ENCODE data around the gene UBE2G1. TPM values are rescaled to one million over a fixed set of nuclear protein-coding genes. Genes with fewer than 3 reads are reported as not detected.

The UBE2G1 gene
- total and polyA plus RNA-seq, 10 of the 15 experiments (the other 5 are each of a cell fraction or from before 2014, with no cell fraction given), result 24.4 to 139 (median 77.4) TPM

GRCh38 chr17:4365103-4365627 lies 1.3 kb downstream of the UBE2G1 start:
- peak; percentile 80 for FAIRE-seq
- H3K27ac ChIP-seq (ENCODE audit: control insufficient read depth, insufficient read depth), result peak overlapping the region; percentile 88
- 1% methylated on average over 34 of the region's 38 CpGs for WGBS (ENCODE audit: insufficient coverage, insufficient replicate concordance, low lambda C conversion rate, missing lambda C conversion rate)
- TF ChIP-seq GATAD2B (conservative IDR thresholded peaks at IDR 0.05; ENCODE audit: low read depth) (peak; percentile 91), NRF1 (conservative IDR thresholded peaks at IDR 0.05; ENCODE audit: low read depth, low read length) (peak; percentile 95), ETV6 (conservative IDR thresholded peaks at IDR 0.05 in 1 of 2, IDR thresholded peaks at IDR 0.05 in 1 of 2; ENCODE audit: borderline replicate concordance in 1 of 2, low read depth in 1 of 2) (no peak), SUZ12 (IDR thresholded peaks at IDR 0.05; ENCODE audit: unreplicated experiment) (no peak), SREBF2 (IDR thresholded peaks at IDR 0.05; ENCODE audit: low read length) (no peak), RAD51 (IDR thresholded peaks at IDR 0.05) (peak; percentile 90), YBX1 (IDR thresholded peaks at IDR 0.05) (no peak), RB1 (IDR thresholded peaks at IDR 0.05; ENCODE audit: borderline replicate concordance) (no peak), MTA3 (IDR thresholded peaks at IDR 0.05; ENCODE audit: borderline replicate concordance, low read length) (no peak), SP1 (IDR thresholded peaks at IDR 0.05; ENCODE audit: low read depth, low read length) (peak; percentile 28), RUNX3 (IDR thresholded peaks at IDR 0.05; ENCODE audit: low read length) (peak; percentile 74), BCLAF1 (IDR thresholded peaks at IDR 0.05) (no peak), FOS (IDR thresholded peaks at IDR 0.05; ENCODE audit: borderline replicate concordance, extremely low read depth, insufficient read length) (no peak), KDM1A (IDR thresholded peaks at IDR 0.05; ENCODE audit: borderline replicate concordance) (no peak), IRF5 (IDR thresholded peaks at IDR 0.05; ENCODE audit: borderline replicate concordance) (no peak), RCOR1 (conservative IDR thresholded peaks at IDR 0.05; ENCODE audit: low read depth, low read length) (peak; percentile 85; the same call in 1 of the 2 replicates)
- TF ChIP-seq, protein P1, sequence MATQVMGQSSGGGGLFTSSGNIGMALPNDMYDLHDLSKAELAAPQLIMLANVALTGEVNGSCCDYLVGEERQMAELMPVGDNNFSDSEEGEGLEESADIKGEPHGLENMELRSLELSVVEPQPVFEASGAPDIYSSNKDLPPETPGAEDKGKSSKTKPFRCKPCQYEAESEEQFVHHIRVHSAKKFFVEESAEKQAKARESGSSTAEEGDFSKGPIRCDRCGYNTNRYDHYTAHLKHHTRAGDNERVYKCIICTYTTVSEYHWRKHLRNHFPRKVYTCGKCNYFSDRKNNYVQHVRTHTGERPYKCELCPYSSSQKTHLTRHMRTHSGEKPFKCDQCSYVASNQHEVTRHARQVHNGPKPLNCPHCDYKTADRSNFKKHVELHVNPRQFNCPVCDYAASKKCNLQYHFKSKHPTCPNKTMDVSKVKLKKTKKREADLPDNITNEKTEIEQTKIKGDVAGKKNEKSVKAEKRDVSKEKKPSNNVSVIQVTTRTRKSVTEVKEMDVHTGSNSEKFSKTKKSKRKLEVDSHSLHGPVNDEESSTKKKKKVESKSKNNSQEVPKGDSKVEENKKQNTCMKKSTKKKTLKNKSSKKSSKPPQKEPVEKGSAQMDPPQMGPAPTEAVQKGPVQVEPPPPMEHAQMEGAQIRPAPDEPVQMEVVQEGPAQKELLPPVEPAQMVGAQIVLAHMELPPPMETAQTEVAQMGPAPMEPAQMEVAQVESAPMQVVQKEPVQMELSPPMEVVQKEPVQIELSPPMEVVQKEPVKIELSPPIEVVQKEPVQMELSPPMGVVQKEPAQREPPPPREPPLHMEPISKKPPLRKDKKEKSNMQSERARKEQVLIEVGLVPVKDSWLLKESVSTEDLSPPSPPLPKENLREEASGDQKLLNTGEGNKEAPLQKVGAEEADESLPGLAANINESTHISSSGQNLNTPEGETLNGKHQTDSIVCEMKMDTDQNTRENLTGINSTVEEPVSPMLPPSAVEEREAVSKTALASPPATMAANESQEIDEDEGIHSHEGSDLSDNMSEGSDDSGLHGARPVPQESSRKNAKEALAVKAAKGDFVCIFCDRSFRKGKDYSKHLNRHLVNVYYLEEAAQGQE (IDR thresholded peaks at IDR 0.05; ENCODE audit: low read depth, low read length), result no peak

More at GRCh38 chr17:4365103-4365627, 1.3 kb downstream of the UBE2G1 start:
- H3K4me2 ChIP-seq (ENCODE audit: control insufficient read depth, insufficient read depth), result peak overlapping the region; percentile 88
- DNase-seq (ENCODE audit: low read depth, low spot score), result peak; percentile 88
- ChIA-PET SMC1A (ENCODE audit: uncharacterized antibody, unreplicated experiment) (interaction anchor here (1.4 kb wide), 1 partner anchor 31 kb away, joined by 5 read pairs; no protein-coding TSS in a partner anchor), CTCF (interaction anchor here (1.0 to 3.5 kb wide), 2 partner anchors 59 to 150 kb away, joined by 3 to 15 read pairs; no protein-coding TSS in a partner anchor), RAD21 (ENCODE audit: unreplicated experiment) (interaction anchor here (1.0 to 1.2 kb wide), 3 partner anchors 10 to 165 kb away, joined by 3 to 4 read pairs (median 3); no protein-coding TSS in a partner anchor), POLR2A (interaction anchor here (1.1 to 1.5 kb wide), 2 partner anchors 11 to 13 kb away, joined by 3 to 4 read pairs; no protein-coding TSS in a partner anchor)
- peaks cover 18% of the 10 kb centered on the region for H3K4me1 ChIP-seq (ENCODE audit: control insufficient read depth, insufficient read depth, low read length)
- intact Hi-C loops (cut with micrococcal nuclease; ENCODE audit: unreplicated experiment), result loop anchor here (2.0 kb wide), 1 partner anchor 48 kb away; no protein-coding TSS in a partner anchor
- BruUV-seq (replicated peaks), result no TSS peak
- peak overlapping the region; percentile 66 for H3K4me3 ChIP-seq
- H3K9me3 ChIP-seq (replicated peaks; ENCODE audit: control insufficient read depth, insufficient read depth, low read length), result no peaks in the 10 kb centered on the region
- peak overlapping the region; percentile 48; the same call in 1 of the 2 replicates for H2AFZ ChIP-seq (ENCODE audit: control insufficient read depth, low read depth, low read length)
- H4K20me1 ChIP-seq (ENCODE audit: control insufficient read depth, insufficient read depth), result no peaks in the 10 kb centered on the region; the same call in 1 of the 2 replicates
- peak; percentile 75 for ATAC-seq
- H3K27me3 ChIP-seq (replicated peaks in 1 of 2; ENCODE audit: control insufficient read depth in 2 of 2, insufficient read depth in 2 of 2, low read length in 1 of 2), result no peaks in the 10 kb centered on the region
- H3K36me3 ChIP-seq (ENCODE audit: control insufficient read depth in 2 of 2, insufficient read depth in 2 of 2, low read length in 1 of 2), result no peaks in the 10 kb centered on the region; a peak in 2 of 4 replicates
- H3K9ac ChIP-seq (ENCODE audit: control insufficient read depth, insufficient read depth, low read length), result peak overlapping the region; percentile 91
- in situ Hi-C loops (cut with MboI), result no loop called here
- H3K79me2 ChIP-seq (ENCODE audit: control insufficient read depth, insufficient read depth, low read length), result peaks cover 60% of the 10 kb centered on the region
